Measurements from ENCODE around the gene SH3GL3.
A peak's percentile ranks its signal among the peaks of the same experiment; 100 is the strongest.

Gene SH3GL3

GRCh38 chr15:83549623-83550022 lies 102.5 kb downstream of the SH3GL3 start:
- TF ChIP-seq, protein P1, sequence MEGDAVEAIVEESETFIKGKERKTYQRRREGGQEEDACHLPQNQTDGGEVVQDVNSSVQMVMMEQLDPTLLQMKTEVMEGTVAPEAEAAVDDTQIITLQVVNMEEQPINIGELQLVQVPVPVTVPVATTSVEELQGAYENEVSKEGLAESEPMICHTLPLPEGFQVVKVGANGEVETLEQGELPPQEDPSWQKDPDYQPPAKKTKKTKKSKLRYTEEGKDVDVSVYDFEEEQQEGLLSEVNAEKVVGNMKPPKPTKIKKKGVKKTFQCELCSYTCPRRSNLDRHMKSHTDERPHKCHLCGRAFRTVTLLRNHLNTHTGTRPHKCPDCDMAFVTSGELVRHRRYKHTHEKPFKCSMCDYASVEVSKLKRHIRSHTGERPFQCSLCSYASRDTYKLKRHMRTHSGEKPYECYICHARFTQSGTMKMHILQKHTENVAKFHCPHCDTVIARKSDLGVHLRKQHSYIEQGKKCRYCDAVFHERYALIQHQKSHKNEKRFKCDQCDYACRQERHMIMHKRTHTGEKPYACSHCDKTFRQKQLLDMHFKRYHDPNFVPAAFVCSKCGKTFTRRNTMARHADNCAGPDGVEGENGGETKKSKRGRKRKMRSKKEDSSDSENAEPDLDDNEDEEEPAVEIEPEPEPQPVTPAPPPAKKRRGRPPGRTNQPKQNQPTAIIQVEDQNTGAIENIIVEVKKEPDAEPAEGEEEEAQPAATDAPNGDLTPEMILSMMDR (IDR thresholded peaks at IDR 0.05), result no peak
- no peak for TF ChIP-seq ZFX (IDR thresholded peaks at IDR 0.05; ENCODE audit: borderline replicate concordance)
- H3K27ac ChIP-seq, result no peak overlapping the region

GRCh38 chr15:83554558-83554957 lies 107.4 kb downstream of the SH3GL3 start:
- H3K27ac ChIP-seq, result no peak overlapping the region
- TF ChIP-seq, protein P1 (IDR thresholded peaks at IDR 0.05), result no peak
- no peak for TF ChIP-seq ZFX (IDR thresholded peaks at IDR 0.05; ENCODE audit: borderline replicate concordance)

GRCh38 chr15:83555383-83555782 lies 108.2 kb downstream of the SH3GL3 start:
- TF ChIP-seq, protein P1 (IDR thresholded peaks at IDR 0.05), result no peak
- no peak for TF ChIP-seq ZFX (IDR thresholded peaks at IDR 0.05; ENCODE audit: borderline replicate concordance)
- no peak overlapping the region for H3K27ac ChIP-seq

- H3K27ac ChIP-seq, result no peak overlapping the region
- no peak for TF ChIP-seq ZFX (IDR thresholded peaks at IDR 0.05; ENCODE audit: borderline replicate concordance)
- TF ChIP-seq, protein P1 (IDR thresholded peaks at IDR 0.05), result no peak
These were observed 108.9 kb downstream of the SH3GL3 start for GRCh38 chr15:83556068-83556467.

DNA sequence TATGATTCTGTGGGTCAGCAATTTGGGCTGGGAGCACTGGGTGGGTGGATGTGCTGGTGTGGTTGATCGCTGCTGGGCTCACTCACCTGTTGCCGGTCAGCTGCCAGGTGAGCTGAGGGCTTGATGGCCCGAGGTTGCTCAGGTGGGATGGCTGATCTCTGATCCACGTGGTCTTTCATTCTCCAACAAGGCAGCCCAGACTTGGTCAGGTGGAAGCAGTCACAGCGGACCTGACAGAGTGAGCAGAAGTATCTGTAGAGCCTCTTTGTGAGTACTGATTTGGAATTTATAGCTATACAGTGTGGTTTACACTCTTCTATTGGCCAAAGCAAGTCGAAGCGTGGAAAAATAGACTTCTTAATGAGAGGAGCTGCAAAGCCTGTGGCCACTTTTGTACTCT lies 109.6 kb downstream of the SH3GL3 start:
- TF ChIP-seq ZFX (IDR thresholded peaks at IDR 0.05; ENCODE audit: borderline replicate concordance), result no peak
- TF ChIP-seq, protein P1 (IDR thresholded peaks at IDR 0.05), result no peak
- no peak overlapping the region for H3K27ac ChIP-seq

GRCh38 chr15:83558146-83558545 lies 111.0 kb downstream of the SH3GL3 start:
- H3K27ac ChIP-seq, result no peak overlapping the region
- TF ChIP-seq, protein P1 (IDR thresholded peaks at IDR 0.05), result no peak
- TF ChIP-seq ZFX (IDR thresholded peaks at IDR 0.05; ENCODE audit: borderline replicate concordance), result no peak

- no peak overlapping the region for H3K27ac ChIP-seq
- no peak for TF ChIP-seq ZFX (IDR thresholded peaks at IDR 0.05; ENCODE audit: borderline replicate concordance)
- TF ChIP-seq, protein P1 (IDR thresholded peaks at IDR 0.05), result peak; percentile 87
These were observed 112.3 kb downstream of the SH3GL3 start for GRCh38 chr15:83559310-83559966.

Measured in 22Rv1 (cell line).